ENCODE measurements around the gene M1AP. TPM values are rescaled to one million over a fixed set of nuclear protein-coding genes. Genes with fewer than 3 reads are reported as not detected.

Gene M1AP
- total RNA-seq, 1 donor from 2014 or later, result 0.75 TPM

GRCh38 chr2:74528600-74529356 lies 119.4 kb downstream of the M1AP start:
- H3K36me3 ChIP-seq, result no peaks in the 10 kb centered on the region
- peaks cover 32% of the 10 kb centered on the region for H3K4me1 Mint-ChIP-seq
- peaks cover 16% of the 10 kb centered on the region for H3K4me1 ChIP-seq
- H4K20me1 ChIP-seq (ENCODE audit: low read depth), result no peaks in the 10 kb centered on the region
- H3K79me2 ChIP-seq (ENCODE audit: low read depth), result peaks cover 35% of the 10 kb centered on the region
- H3K36me3 Mint-ChIP-seq, result peaks cover 30% of the 10 kb centered on the region
- no peak for TF ChIP-seq EZH2phosphoT487 (IDR thresholded peaks at IDR 0.05)
- no peak for TF ChIP-seq CTCF (IDR thresholded peaks at IDR 0.05)
- no peak for TF ChIP-seq EZH2 (IDR thresholded peaks at IDR 0.05)
- no peaks in the 10 kb centered on the region for H3K9me3 ChIP-seq (ENCODE audit: low read depth)
- peaks cover 7% of the 10 kb centered on the region for H3K27me3 Mint-ChIP-seq (ENCODE audit: insufficient read depth, low read depth)
- peak overlapping the region; percentile 97 for H3K4me3 ChIP-seq
- peak overlapping the region; percentile 92 for H3K9ac ChIP-seq
- H3K27ac Mint-ChIP-seq, result peak overlapping the region; percentile 97
- peak overlapping the region; percentile 96 for H3K4me3 Mint-ChIP-seq
- no peak for DNase-seq (ENCODE audit: low spot score)
- peaks cover 12% of the 10 kb centered on the region for H3F3A ChIP-seq (ENCODE audit: low read depth)
- H3K9me3 Mint-ChIP-seq, result no peaks in the 10 kb centered on the region
- no peaks in the 10 kb centered on the region for H3K27me3 ChIP-seq
- H3K4me2 ChIP-seq, result peak overlapping the region; percentile 98
- H2AFZ ChIP-seq (replicated peaks), result peak overlapping the region; percentile 88
- H3K27ac ChIP-seq, result peak overlapping the region; percentile 17

- Mint-ChIP-seq H3K27ac (no peak overlapping the region), H3K36me3 (peaks cover 25% of the 10 kb centered on the region), H3K9me3 (no peaks in the 10 kb centered on the region), H3K4me3 (peak overlapping the region; percentile 96), H3K27me3 (ENCODE audit: insufficient read depth, low read depth) (peaks cover 6% of the 10 kb centered on the region), H3K4me1 (peaks cover 32% of the 10 kb centered on the region)
- Histone ChIP-seq H3K9ac (no peak overlapping the region), H3K36me3 (no peaks in the 10 kb centered on the region), H2AFZ (replicated peaks) (no peak overlapping the region), H3K27me3 (peaks cover 2% of the 10 kb centered on the region), H3K4me1 (peaks cover 16% of the 10 kb centered on the region), H3K4me2 (no peak overlapping the region), H3F3A (ENCODE audit: low read depth) (peaks cover 12% of the 10 kb centered on the region), H4K20me1 (ENCODE audit: low read depth) (no peaks in the 10 kb centered on the region), H3K9me3 (ENCODE audit: low read depth) (no peaks in the 10 kb centered on the region), H3K79me2 (ENCODE audit: low read depth) (peaks cover 35% of the 10 kb centered on the region), H3K4me3 (no peak overlapping the region), H3K27ac (no peak overlapping the region)
- TF ChIP-seq CTCF (IDR thresholded peaks at IDR 0.05) (no peak), EZH2phosphoT487 (IDR thresholded peaks at IDR 0.05) (no peak), EZH2 (IDR thresholded peaks at IDR 0.05) (no peak)
- DNase-seq (ENCODE audit: low spot score), result no peak
These were observed 120.4 kb downstream of the M1AP start for GRCh38 chr2:74527741-74528140.

GRCh38 chr2:74526649-74527230 lies 121.4 kb downstream of the M1AP start:
- H4K20me1 ChIP-seq (ENCODE audit: low read depth), result no peaks in the 10 kb centered on the region
- no peak overlapping the region for H3K27ac Mint-ChIP-seq

More at GRCh38 chr2:74526649-74527230, 121.4 kb downstream of the M1AP start:
- DNase-seq (ENCODE audit: low spot score), result no peak
- no peaks in the 10 kb centered on the region for H3K36me3 ChIP-seq
- Mint-ChIP-seq H3K9me3 (no peaks in the 10 kb centered on the region), H3K36me3 (peaks cover 16% of the 10 kb centered on the region), H3K4me1 (peaks cover 26% of the 10 kb centered on the region), H3K4me3 (peak overlapping the region; percentile 96), H3K27me3 (ENCODE audit: insufficient read depth, low read depth) (peaks cover 8% of the 10 kb centered on the region)
- no peak overlapping the region for H3K4me3 ChIP-seq
- H2AFZ ChIP-seq (replicated peaks), result no peak overlapping the region
- H3F3A ChIP-seq (ENCODE audit: low read depth), result peaks cover 5% of the 10 kb centered on the region
- peaks cover 35% of the 10 kb centered on the region for H3K79me2 ChIP-seq (ENCODE audit: low read depth)
- no peaks in the 10 kb centered on the region for H3K9me3 ChIP-seq (ENCODE audit: low read depth)
- peaks cover 12% of the 10 kb centered on the region for H3K27me3 ChIP-seq
- no peak for TF ChIP-seq EZH2phosphoT487 (IDR thresholded peaks at IDR 0.05)
- no peak for TF ChIP-seq EZH2 (IDR thresholded peaks at IDR 0.05)
- TF ChIP-seq CTCF (IDR thresholded peaks at IDR 0.05), result no peak
- H3K4me2 ChIP-seq, result no peak overlapping the region
- H3K4me1 ChIP-seq, result peaks cover 16% of the 10 kb centered on the region
- H3K27ac ChIP-seq, result no peak overlapping the region
- no peak overlapping the region for H3K9ac ChIP-seq

Data from neural progenitor cell (in vitro differentiated cells).